Stomach (tissue), 9 donors: ENCODE measurements around the gene ADD3. TPM values are rescaled to one million over a fixed set of nuclear protein-coding genes. Genes with fewer than 3 reads are reported as not detected.

Experiments used
- DNase-seq, 2 donors: peaks; one replicate each; pipeline versions ENCODE4 v3.0.0 to v3.0.0-alpha.2; 2013 to 2019
- H3K27ac ChIP-seq, 5 donors: fragments of 200-600 bp in 4 of 5; sonication (generic) in 4 of 5; one replicate each; pipeline ENCODE4 v1.5.1; 2013 to 2019; ENCODE audit warnings: mild to moderate bottlenecking in 1 of 5, moderate library complexity in 1 of 5
- H3K27me3 ChIP-seq, 3 donors: fragments of 200-600 bp; sonication (generic); one replicate each; pipeline ENCODE4 v1.5.1; 2017 to 2019; ENCODE audit warnings: mixed run types in 1 of 3
- H3K36me3 ChIP-seq, 4 donors: fragments of 200-600 bp; sonication (generic); 1 replicate in 3 of 4; 2 replicates in 1 of 4; pipeline ENCODE4 v1.5.1; 2016 to 2019
- H3K4me1 ChIP-seq, 4 donors: fragments of 200-600 bp; sonication (generic); one replicate each; pipeline ENCODE4 v1.5.1; 2016 to 2019
- H3K4me3 ChIP-seq, 4 donors: fragments of 200-600 bp; sonication (generic) in 3 of 4; one replicate each; pipeline ENCODE4 v1.5.1; 2016 to 2019; ENCODE audit warnings: mild to moderate bottlenecking in 1 of 4
- H3K9me3 ChIP-seq, 4 donors: fragments of 200-600 bp; sonication (generic); one replicate each; pipeline ENCODE4 v1.5.1; 2016 to 2019
- EP300 ChIP-seq: sonication (generic); formaldehyde crosslinking; IDR thresholded peaks from one replicate; pipeline ENCODE4 v1.6.1; 2017; ENCODE audit warnings: antibody characterized with exemption
- POLR2A ChIP-seq, 4 donors: fragments of 450-650 bp; IDR thresholded peaks; one replicate each; pipeline ENCODE4 v1.6.1; 2016; ENCODE audit warnings: antibody characterized with exemption in 4 of 4, control low read depth in 2 of 4, mild to moderate bottlenecking in 1 of 4, moderate library complexity in 1 of 4
- POLR2AphosphoS5 ChIP-seq, 3 donors: sonication (generic); formaldehyde crosslinking; IDR thresholded peaks; one replicate each; pipeline ENCODE4 v1.6.1; 2016; ENCODE audit warnings: antibody characterized with exemption in 3 of 3
- WGBS, 5 donors: extraction: QIAGEN DNeasy Blood & Tissue Kit in 3 of 5; methylation state at CpG; one replicate each; pipeline versions ENCODE4 v1.1.5 to v1.1.7; 2013 to 2018; 5-methylcytosine and 5-hydroxymethylcytosine counted together
- intact Hi-C: fragments of 100-400 bp; cut with DNase I; formaldehyde crosslinking; loops from one replicate; pipeline ENCODE4 v1.15.1; 2023; ENCODE audit warnings: low total_unique reads
- polyA plus RNA-seq, 3 donors: library from polyadenylated mRNA; stranded (reverse); fragments of 200-250 nt; gene quantifications; one replicate each; pipeline ENCODE4 v1.2.3, GENCODE V29; 2013
- total RNA-seq, 5 donors: library from RNA; depleted of rRNA; stranded (reverse); fragments of >200 nt; gene quantifications; one replicate each; pipeline versions ENCODE4 v1.1.0 to v1.2.3, GENCODE V29; 2014 to 2016
- TF ChIP-seq, protein P1 (sequence below), 7 experiments: fragments of 450-650 bp in 4 of 7; fragments of 200-600 bp in 3 of 7; sonication (generic) in 3 of 7; IDR thresholded peaks; one replicate each; pipeline ENCODE4 v1.5.1; 2016 to 2019; ENCODE audit warnings: antibody characterized with exemption in 7 of 7, control low read depth in 2 of 7, mild to moderate bottlenecking in 1 of 7
- donor health status: healthy with polysubstance abuse.
- donor health status: Bipolar disorder and iron deficiency.
- donor health status: healthy.

The ADD3 gene
- total and polyA plus RNA-seq, 8 donors: 22.9 to 600 (median 80.3) TPM

DNA sequence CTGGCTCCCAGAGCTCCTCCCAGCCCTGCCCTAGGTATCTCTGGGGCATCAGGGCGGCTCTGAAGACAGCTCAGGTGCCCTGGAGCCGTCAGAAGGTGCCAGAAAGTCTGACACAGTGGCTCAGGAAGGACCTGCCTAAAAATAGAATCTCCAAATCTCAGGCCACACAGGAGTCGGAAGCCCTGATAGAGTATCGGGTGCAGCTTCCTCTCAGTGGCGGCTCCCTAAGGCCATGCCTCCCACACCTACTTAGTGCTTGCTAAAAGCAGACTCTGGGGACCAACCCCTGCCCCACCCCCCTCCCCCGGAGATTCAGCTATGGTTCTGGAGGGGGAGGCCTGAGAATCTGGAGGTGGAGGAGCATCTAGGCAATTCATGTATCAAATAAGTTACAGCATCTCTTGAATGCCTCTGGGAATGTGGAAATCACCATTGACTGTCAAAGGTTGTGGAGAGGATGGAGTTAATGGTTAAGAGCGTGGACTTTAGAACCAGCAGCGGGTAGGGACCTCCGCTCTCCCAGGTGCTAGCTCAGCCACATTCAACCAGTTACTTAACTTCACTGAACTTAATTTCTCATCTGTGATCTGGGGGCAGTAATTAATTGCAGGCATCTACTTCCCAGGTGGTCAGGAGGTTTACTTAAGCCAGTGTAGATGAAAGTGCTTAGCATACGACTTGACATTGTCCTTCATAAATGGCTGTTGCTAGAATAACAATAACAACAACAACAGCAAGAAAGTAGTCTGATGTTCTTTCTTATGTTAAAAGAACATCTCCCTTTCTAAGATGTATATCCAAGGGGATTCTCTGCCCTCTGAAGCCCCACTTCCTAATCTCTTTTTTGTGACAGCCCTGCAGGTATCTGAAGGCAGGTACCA, 161.1 kb downstream of the ADD3 start:
- WGBS, 5 donors: 10 to 23% (median 13%) methylated on average over 10 of the region's 10 CpGs
- TF ChIP-seq, protein P1, sequence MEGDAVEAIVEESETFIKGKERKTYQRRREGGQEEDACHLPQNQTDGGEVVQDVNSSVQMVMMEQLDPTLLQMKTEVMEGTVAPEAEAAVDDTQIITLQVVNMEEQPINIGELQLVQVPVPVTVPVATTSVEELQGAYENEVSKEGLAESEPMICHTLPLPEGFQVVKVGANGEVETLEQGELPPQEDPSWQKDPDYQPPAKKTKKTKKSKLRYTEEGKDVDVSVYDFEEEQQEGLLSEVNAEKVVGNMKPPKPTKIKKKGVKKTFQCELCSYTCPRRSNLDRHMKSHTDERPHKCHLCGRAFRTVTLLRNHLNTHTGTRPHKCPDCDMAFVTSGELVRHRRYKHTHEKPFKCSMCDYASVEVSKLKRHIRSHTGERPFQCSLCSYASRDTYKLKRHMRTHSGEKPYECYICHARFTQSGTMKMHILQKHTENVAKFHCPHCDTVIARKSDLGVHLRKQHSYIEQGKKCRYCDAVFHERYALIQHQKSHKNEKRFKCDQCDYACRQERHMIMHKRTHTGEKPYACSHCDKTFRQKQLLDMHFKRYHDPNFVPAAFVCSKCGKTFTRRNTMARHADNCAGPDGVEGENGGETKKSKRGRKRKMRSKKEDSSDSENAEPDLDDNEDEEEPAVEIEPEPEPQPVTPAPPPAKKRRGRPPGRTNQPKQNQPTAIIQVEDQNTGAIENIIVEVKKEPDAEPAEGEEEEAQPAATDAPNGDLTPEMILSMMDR (IDR thresholded peaks at IDR 0.05): no peak
- TF ChIP-seq POLR2AphosphoS5 (IDR thresholded peaks at IDR 0.05) (no peak), EP300 (no peak)
- Histone ChIP-seq H3K4me1 (peaks cover 8 to 27% (median 18%) of the 10 kb centered on the region in 4 donors), H3K27ac (no peak overlapping the region), H3K9me3 (no peaks in the 10 kb centered on the region), H3K27me3 (peaks cover 0 to 86% (median 19%) of the 10 kb centered on the region in 3 donors), H3K4me3 (no peak overlapping the region), H3K36me3 (no peaks in the 10 kb centered on the region)
- intact Hi-C loops: no loop called here
- peak in 1 of 2 donors; percentile 65 for DNase-seq

DNA sequence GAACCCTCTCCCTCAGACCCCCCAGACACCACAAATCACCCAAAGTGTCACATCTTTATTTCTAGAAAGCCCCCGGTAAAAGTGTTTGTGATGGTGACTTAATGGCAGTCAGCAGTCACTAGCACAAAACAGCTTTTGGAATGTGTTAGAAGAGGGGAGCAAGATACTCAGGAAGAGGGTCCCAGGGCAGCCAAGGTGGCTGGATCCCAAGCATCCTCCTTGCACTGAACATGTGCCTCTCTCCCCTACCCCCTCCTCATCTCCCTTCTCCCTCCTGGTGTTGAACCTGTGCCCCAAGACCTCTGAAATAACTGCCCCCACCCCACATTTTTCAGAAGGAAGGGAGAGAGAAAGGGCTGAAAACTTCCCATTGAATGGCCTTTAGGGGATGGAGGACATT, 161.8 kb downstream of the ADD3 start:
- no peak for TF ChIP-seq POLR2AphosphoS5 (IDR thresholded peaks at IDR 0.05)
- TF ChIP-seq, protein P1 (IDR thresholded peaks at IDR 0.05): no peak
- TF ChIP-seq EP300: no peak
- TF ChIP-seq POLR2A (IDR thresholded peaks at IDR 0.05): no peak
- no peak for DNase-seq
- Histone ChIP-seq H3K9me3 (no peaks in the 10 kb centered on the region), H3K27me3 (peaks cover 0 to 82% (median 19%) of the 10 kb centered on the region in 3 donors), H3K36me3 (no peaks in the 10 kb centered on the region), H3K4me1 (peaks cover 8 to 27% (median 18%) of the 10 kb centered on the region in 4 donors), H3K27ac (no peak overlapping the region), H3K4me3 (no peak overlapping the region)
- intact Hi-C loops: no loop called here
- WGBS, 5 donors: 7 to 47% (median 38%) methylated on average over 1 of the region's 1 CpG

DNA sequence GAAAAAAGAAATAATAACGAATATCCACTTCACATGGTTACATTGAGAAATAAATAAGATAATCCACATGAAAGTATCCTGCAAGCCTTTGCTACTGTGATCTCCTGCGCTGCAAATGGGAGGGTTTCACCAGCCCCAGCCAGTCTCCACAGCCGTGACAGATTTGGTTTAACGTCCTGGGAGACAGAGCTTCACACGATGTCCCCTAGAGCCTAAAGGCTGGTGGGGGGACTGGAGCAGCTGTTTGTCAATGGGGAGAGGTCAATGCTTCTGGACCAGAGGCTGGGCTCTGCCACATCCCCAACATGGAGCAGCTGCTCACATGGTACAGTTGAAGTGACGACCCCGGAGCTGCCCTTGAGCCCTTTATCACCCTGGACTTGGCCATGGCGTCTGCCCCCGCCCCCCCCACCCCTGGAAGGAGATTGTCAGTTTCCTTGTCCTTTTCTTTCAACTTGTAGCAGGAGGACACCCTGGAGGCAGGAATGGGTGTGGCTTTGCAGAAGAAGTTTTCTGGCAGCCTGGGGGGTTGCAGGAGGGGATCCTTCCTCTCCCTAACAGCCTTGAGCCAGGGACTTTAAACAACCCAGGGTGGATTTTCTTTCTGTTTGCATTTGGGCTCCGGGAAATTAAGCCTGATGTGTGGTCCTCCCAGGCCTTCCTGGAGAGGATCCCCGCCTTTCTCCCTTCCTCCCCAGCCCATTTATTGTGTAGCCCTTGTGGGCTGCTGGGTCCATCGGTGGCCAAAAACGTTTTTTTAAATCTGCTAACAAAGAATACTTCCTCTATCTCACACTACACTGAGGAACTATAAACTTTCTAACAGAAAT, 162.6 kb downstream of the ADD3 start:
- Histone ChIP-seq H3K27me3 (peaks cover 0 to 77% (median 19%) of the 10 kb centered on the region in 3 donors), H3K4me3 (no peak overlapping the region), H3K36me3 (no peaks in the 10 kb centered on the region), H3K27ac (no peak overlapping the region), H3K4me1 (peaks cover 8 to 27% (median 18%) of the 10 kb centered on the region in 4 donors), H3K9me3 (no peaks in the 10 kb centered on the region)
- DNase-seq: peak in 1 of 2 donors; percentile 38
- 5 to 11% (median 8%) methylated on average over 13 of the region's 13 CpGs for WGBS, 5 donors
- intact Hi-C loops: no loop called here
- TF ChIP-seq, protein P1 (IDR thresholded peaks at IDR 0.05): no peak
- TF ChIP-seq POLR2AphosphoS5 (IDR thresholded peaks at IDR 0.05) (no peak), POLR2A (IDR thresholded peaks at IDR 0.05) (no peak), EP300 (no peak)

DNA sequence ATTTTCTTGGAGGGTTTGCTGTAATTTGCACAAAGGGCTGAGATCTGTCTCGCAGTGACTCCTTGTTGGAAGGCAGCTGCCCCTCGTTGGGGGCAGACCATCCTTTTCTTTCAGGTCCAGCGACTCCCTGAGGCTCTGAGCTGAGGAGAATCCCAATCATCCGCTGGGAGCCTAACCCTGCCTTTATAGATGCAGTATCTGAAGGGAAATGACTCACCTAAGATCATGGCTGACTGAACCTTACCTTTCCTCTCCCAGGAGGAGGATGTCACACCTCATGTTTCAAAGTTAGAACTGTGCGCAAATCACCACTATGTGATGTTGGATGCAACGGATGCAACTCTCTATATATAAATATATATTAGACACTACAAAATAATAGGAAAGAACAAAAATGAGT, 163.2 kb downstream of the ADD3 start:
- Histone ChIP-seq H3K27ac (no peak overlapping the region), H3K9me3 (no peaks in the 10 kb centered on the region), H3K4me3 (no peak overlapping the region), H3K27me3 (peaks cover 0 to 77% (median 19%) of the 10 kb centered on the region in 3 donors), H3K4me1 (peaks cover 8 to 27% (median 18%) of the 10 kb centered on the region in 4 donors), H3K36me3 (no peaks in the 10 kb centered on the region)
- intact Hi-C loops: no loop called here
- TF ChIP-seq POLR2A (IDR thresholded peaks at IDR 0.05) (no peak), POLR2AphosphoS5 (IDR thresholded peaks at IDR 0.05) (no peak), EP300 (no peak)
- TF ChIP-seq, protein P1 (IDR thresholded peaks at IDR 0.05): no peak
- DNase-seq: no peak
- 54 to 67% (median 56%) methylated on average over 6 of the region's 6 CpGs for WGBS, 5 donors
